VCaP (cell line): ENCODE measurements around the gene UBP1.

Experiments
- H3K27ac ChIP-seq: fragments of 450-650 bp; 2 replicates; pipeline ENCODE4 v1.5.1; 2017
- CTCF ChIP-seq: fragments of 450-650 bp; conservative IDR thresholded peaks from 2 replicates; pipeline ENCODE4 v1.5.1; 2017; ENCODE audit warnings: mild to moderate bottlenecking, moderate library complexity

UBP1 gene

GRCh38 chr3:33440328-33441224 is at the start of gene UBP1:
UBP1 (minus strand) TSS chr3:33440405; CDS start chr3:33439848, 557 bp downstream.
- TF ChIP-seq CTCF, result no peak
- peak within 1 kb of the TSS; percentile 98 for H3K27ac ChIP-seq

DNA sequence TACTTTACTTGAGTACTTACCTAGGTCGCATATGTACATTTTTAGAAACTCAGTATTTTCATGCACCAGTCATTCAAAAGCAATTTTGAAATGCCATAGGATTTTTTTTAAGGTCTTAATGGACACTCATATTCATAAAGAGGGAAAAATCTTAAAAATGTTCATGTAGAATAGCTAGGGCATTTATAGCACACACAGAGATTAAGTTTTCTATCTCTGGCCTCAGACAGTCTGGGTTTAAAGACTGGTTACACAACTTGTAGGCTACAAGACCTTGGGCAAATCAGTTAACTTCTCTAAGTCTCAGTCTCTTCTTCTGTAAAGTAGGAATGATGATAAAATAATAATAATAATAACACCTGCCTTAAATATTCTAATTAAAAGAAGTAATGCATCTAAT is 48.5 kb upstream of the UBP1 start:
- H3K27ac ChIP-seq, result no peak overlapping the region
- TF ChIP-seq CTCF, result no peak

GRCh38 chr3:33488246-33488645 is 48.0 kb upstream of the UBP1 start:
- TF ChIP-seq CTCF, result no peak
- H3K27ac ChIP-seq, result no peak overlapping the region

GRCh38 chr3:33482111-33482521 is 41.9 kb upstream of the UBP1 start:
- H3K27ac ChIP-seq, result peak overlapping the region; percentile 92
- no peak for TF ChIP-seq CTCF

GRCh38 chr3:33474896-33475295 is 34.7 kb upstream of the UBP1 start:
- TF ChIP-seq CTCF, result no peak
- H3K27ac ChIP-seq, result no peak overlapping the region

DNA sequence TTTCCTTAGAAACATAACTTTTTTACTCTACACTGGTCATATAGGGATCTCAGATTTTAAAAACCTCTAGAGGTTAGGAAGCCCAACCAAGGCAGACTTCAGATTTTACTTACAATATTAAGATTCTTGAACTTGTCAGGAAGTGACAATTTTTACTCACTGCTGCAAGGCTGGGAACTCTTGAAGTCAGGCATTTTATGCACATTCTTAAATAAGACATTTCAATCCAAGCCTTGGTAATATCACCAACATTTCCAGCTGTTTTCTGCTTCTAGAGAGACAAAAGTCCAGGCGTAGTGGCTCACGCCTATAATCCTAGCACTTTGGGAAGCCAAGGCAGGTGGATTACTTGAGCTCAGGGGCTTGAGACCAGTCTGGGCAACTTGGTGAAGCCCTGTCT is 33.6 kb upstream of the UBP1 start:
- H3K27ac ChIP-seq, result no peak overlapping the region
- no peak for TF ChIP-seq CTCF

- no peak for TF ChIP-seq CTCF
- H3K27ac ChIP-seq, result no peak overlapping the region
Observed at GRCh38 chr3:33467786-33468185, 27.6 kb upstream of the UBP1 start.
